Renal cortical epithelial cell (primary cell): ENCODE measurements around the gene EPX. TPM values are rescaled to one million over a fixed set of nuclear protein-coding genes. Genes with fewer than 3 reads are reported as not detected.

Source experiments
- DNase-seq: peaks from one replicate; pipeline ENCODE4 v3.0.0-alpha.2; 2011; ENCODE audit warnings: low read depth
- total RNA-seq: library from RNA; depleted of rRNA; stranded (reverse); fragments of >200 nt; gene quantifications from 2 replicates; pipeline ENCODE4 v1.2.3, GENCODE V29; 2014

EPX gene
- total RNA-seq, 1 donor from 2014 or later = not detected

- no peak for DNase-seq
Measured at GRCh38 chr17:58228679-58229078, 36.2 kb downstream of the EPX start.

- no peak for DNase-seq
Measured at GRCh38 chr17:58229384-58229783, 36.9 kb downstream of the EPX start.

DNA sequence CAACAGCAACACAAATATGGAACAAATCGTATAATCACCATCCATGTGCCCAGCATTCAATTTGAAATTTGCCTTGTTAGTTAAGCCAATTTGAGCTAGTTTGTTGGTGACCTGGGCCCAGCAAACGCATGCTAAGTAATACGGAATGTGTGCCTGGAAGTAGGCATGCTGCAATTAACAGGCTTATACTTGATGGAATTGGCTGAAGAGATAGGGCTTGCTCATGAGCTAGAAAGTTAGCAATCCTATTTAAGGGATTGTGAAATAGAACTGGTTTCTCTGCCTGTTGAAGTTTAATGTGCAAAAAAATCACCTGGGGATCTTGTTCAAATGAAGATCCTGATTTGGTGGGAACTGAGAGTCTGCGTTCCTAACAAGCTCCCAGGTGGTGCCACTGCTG lies 37.4 kb downstream of the EPX start:
- no peak for DNase-seq

- DNase-seq = peak; percentile 45
Measured at GRCh38 chr17:58231641-58232040, 39.1 kb downstream of the EPX start.

GRCh38 chr17:58232707-58233156 lies 40.2 kb downstream of the EPX start:
- peak; percentile 79 for DNase-seq

DNA sequence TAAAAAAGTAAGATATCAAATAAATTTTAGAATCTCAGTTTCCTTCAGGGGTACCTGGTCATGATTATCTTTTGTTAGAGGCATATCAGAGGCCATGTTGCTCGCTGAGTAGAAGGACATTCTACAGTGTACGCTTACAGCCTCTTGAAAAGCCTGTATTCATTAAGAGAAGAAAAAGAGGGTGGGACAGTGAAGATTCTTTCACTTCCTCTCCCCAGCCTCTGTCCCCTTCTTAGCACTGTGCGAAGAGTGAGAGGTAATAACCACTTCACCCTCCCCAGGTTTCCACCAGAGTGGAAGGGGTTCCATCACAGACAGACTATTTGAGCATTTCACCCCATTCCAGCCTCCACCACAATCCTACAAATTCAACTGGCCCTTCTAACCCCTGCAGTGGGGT lies 41.0 kb downstream of the EPX start:
- DNase-seq = no peak

DNA sequence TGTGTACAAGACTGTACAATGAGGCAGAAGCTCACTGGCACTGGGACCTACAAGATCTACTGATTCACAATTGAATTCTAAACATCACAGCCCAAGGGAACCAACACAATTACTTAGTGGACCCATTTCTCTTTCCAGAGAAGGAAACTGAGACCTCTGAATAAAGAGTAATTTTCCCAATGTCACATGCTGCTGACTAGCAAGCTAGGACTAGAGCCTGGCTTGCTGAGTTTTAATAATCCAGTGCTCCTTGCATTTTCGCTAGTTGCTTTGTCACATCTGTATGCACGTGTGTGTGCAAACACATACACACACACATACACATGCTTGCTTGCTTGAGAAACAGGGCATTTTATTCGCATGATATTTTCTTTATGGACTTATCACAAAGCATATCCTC lies 42.0 kb downstream of the EPX start:
- no peak for DNase-seq

DNA sequence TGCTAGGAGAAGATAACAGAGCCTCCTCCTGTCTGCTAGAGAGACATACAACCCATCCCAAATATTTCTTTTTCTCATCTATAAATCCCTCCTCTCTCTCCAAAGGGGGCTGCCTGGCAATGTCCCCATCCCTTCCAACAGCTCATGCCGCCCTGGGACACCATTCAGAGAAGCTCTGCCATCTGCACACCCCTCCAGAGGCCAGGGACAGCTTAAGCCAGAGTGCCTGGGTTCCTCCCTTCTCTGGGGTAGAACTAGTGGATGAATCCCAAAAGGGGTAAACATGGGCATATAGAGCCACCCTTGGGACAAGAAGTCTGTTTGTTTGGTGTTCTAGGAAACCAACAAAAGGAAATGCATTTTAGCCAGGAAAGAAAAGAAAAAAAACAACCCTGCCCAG lies 43.3 kb downstream of the EPX start:
- DNase-seq = no peak

- no peak for DNase-seq
Measured at GRCh38 chr17:58236394-58236793, 43.9 kb downstream of the EPX start.

DNA sequence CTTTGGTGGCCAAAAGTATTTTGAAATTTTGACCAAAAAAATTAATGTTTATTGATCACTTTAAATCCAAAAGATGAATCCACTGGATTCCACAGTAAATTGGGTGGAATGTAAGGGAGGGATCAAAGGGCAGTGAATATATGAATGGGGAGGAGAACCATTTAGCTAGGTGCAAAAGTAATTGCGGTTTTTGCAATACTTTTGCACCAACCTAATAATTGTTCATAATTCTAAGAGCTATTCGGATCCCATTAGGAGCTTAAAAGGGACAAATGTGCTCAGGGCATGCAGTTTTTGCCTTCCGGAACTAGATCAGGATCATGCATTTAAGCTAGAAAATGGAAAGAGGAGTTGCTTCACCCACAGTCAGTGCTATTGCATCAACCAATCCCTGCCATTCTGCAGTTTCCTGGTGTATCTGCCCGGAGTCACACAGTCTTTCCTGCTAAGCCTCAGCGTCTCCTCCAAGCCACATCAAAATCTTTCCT lies 45.7 kb downstream of the EPX start, which contains the start of gene LPO:
Gene LPO (plus strand): TSS at position 438 of the 488 bp plus-strand sequence. CDS start 4,396 bp downstream, outside the sequence.
- DNase-seq = no peak

GRCh38 chr17:58239987-58240386 lies 47.5 kb downstream of the EPX start:
- DNase-seq = no peak

DNA sequence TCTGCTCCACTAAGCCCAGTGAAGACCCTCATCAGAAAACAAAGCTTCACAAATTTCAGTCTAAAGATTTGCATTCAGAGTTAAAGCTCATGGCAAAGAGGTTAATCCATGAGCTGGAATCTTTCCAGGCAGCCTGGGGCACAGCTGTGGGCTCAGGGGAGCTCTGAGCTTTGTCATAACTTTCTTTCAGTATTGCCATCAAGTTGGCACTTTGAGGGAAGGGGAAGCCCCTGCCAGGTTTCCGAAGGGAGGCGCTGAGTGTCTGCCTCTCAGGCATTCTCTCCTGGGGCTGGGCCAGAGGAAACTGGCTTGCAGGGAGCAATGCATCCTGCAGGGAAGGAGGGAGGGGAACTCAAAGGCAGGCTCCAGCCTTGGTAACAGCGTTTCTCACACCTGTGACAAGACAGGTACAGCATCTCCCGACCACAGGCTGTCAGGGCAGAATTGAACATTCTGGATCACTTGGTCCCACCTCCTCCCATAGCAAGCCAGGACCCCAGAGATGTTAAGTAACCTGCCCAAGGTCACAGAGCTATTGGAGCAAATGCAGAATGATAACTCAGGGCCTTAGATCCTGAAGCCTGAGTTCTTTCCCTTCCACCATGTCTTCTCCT lies 49.8 kb downstream of the EPX start:
- DNase-seq = no peak

DNA sequence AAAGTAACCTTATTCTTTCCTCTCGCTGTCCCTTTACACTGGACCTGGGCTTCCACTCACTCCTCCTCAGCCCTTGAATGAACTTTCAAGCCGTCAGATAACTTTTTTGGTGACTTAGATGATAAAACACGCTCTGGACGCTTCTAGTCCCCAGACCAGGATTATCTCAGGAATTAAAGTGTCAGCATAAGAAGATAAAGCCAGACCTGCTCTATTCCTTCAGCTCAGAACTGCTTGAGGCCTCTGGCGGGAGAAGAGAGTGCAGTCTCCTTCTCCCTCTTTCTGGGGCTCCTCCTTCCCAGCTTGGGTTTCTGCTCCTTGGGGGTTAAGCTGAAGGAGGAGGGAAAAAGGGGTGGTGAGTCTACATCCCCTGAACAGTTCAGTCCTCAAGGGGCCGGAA lies 52.4 kb downstream of the EPX start:
- no peak for DNase-seq

- peak; percentile 11 for DNase-seq
Measured at GRCh38 chr17:58245428-58246103, 53.0 kb downstream of the EPX start.

DNA sequence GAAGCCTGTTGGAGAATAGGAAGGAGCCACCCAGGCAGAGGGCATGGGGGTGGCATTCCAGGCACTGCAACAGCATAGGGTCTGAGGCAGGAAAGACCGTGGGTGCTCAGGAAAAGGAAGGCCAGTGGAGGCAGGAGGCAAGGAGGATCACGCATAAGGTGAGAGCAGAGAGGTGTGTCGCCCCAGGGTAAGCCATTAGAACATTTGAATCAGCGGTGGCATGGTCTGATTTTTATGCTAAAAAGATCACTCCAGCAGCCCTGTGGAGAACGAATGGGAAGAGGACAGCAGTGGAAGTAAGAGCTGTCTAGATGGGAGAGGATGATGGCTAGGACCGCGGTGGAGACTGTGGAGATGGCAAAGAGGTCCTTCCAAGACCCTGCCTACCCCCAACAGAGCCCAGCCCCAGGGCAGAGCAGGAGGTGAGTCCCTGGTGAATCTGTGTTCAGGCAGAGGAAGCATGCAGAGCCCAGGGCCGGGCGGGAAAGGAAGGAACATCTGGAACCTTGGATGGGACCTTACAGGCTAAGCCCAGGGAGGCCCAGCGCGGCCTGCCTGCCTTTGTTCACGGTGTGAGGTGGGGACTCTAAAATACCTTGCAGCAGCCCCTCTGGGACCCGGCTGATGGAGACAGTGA lies 53.7 kb downstream of the EPX start:
- no peak for DNase-seq

GRCh38 chr17:58246781-58247180 lies 54.3 kb downstream of the EPX start:
- no peak for DNase-seq

DNA sequence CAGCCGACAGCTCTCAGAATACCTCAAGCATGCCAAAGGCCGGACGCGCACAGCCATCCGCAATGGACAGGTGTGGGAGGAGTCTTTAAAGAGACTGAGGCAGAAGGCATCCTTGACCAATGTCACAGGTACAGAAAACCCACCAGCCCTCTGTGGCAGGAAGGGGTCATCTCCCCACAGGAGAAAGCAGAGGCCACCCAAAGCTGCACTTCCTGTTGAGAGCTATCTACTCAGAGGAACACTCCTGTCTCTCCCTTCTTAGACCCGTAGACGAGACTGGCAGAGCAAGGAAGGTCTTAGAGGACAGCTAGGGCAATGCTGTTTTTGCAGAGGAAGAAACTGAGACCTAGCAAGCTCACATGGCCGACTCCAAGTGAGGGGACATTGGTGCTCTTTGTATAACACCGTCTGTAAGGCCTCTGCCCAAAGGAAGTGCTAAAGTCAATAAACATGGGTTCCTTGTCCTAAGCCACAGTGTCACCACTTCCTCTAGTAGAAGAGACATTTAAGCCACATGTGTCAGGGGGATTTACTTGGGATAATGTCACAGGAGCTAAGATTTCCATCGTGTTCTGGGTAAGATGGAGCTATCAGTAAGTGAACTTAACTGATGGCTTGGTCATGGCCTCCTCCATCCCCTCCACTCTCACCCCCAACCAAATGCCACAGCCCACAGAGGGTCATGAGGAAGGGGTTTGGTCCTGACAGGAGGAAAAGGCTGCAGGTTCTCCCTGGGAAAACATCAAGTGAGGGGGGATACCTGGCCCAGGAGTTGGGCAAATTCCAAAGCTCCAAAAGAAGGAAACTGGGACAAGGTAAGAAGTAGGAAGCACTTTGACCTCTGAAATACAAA lies 55.2 kb downstream of the EPX start:
- DNase-seq = no peak

DNA sequence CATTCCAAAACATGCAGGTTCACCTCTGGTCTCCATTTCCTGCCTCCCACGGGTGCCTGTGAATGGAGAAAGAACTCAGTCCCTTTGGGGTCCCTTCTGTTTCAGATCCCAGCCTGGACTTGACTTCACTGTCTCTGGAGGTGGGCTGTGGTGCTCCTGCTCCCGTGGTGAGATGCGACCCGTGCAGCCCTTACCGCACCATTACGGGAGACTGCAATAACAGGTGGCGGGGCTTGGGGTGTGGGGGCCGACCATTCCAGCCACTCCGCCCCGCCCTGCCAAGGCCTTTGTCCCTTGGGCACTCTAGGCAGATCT lies 56.4 kb downstream of the EPX start:
- DNase-seq = no peak

GRCh38 chr17:58249270-58250133 lies 57.0 kb downstream of the EPX start:
- DNase-seq = no peak

DNA sequence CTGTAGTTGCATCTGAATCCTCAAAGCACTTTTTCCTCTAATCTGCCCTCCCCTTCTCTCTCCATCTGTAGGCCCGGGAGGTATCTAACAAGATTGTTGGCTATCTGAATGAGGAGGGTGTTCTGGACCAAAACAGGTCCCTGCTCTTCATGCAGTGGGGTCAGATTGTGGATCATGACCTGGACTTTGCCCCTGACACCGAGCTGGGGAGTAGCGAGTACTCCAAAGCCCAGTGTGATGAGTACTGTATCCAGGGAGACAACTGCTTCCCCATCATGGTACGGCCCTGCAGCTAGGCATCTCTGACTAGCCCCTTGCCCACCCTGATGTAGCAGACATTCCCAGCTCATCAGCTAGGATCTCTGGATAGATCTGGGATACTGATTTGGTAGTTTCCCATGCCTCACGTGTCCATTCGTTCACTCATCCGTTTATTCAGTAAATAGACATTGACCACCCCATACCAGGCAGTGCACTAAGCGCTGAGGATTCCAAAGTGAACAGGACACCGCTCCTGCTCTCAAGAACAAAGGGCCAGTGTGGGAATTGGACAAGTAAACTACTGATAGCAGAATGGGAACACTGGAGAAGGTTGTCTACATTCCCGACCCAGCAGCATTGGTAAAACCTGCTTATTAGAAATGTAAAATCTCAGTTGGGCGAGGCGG lies 58.0 kb downstream of the EPX start:
- no peak for DNase-seq

DNA sequence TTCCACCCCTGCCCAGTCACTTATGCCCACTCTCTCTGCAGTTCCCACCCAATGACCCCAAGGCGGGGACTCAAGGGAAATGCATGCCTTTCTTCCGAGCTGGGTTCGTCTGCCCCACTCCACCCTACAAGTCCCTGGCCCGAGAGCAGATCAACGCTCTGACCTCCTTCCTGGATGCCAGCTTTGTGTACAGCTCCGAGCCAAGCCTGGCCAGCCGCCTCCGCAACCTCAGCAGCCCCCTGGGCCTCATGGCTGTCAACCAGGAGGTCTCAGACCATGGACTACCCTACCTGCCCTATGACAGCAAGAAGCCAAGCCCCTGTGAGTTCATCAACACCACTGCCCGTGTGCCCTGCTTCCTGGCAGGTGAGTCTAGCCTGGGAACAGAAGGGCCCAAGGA lies 59.6 kb downstream of the EPX start:
- no peak for DNase-seq
